GM18909 (cell line): ENCODE results near the gene BMP2K.
"Not testable (repeated sequence)": the region's sequence is repeated elsewhere in the genome, so short reads cannot be mapped to it uniquely, and the experiment has no call there.

ENCODE experiments used
- ATAC-seq: cut with Tn5 transposase; IDR thresholded peaks from one replicate; pipeline ENCODE4 v1.9.1; 2021; ENCODE audit warnings: mild to moderate bottlenecking; ENCODE audit not compliant: unreplicated experiment, poor library complexity

Gene BMP2K

GRCh38 chr4:78787392-78788006 lies 11.3 kb downstream of the BMP2K start:
- no peak for ATAC-seq

DNA sequence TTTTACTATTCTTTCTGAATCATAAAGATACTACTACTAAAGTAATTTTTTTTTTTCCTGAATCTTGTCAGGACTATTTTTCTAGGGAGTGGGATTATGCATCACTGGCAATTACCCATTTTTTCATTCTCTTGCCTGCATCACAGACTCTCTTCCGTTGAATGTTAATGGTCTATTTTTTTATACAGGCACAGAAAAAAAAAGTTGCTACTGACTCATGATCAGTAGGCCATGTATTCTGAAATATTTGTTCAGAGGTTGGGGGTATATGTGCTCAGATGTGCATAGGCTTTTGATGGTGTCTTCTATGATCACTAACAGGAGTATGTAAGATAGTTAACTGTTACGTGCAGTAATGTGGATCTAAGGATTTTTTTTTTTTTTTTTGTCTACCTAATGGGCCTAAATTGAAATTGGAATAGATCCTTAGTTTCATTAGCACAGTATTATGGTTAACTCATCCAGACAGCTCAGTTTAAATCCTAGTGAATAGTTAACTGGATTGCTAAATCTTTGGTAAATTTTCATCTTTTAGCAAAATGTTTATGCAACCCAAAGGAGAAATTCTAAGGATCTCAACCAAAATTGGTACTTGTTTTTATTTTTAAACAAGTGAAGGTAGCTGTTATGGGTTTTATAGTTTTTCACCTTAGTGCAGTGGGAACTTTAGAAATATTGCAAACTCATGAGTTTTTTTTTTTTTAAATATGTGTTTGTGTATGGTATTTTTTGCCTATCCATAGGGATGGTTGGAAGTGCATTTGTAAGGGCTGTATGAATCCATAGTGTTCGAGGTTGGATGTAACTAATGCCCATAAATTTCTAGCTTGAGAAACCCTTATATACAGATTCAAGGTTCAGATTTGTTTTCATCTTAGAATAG lies 12.1 kb downstream of the BMP2K start:
- ATAC-seq = no peak

GRCh38 chr4:78795594-78796416 lies 19.7 kb downstream of the BMP2K start:
- not testable (repeated sequence) for ATAC-seq

DNA sequence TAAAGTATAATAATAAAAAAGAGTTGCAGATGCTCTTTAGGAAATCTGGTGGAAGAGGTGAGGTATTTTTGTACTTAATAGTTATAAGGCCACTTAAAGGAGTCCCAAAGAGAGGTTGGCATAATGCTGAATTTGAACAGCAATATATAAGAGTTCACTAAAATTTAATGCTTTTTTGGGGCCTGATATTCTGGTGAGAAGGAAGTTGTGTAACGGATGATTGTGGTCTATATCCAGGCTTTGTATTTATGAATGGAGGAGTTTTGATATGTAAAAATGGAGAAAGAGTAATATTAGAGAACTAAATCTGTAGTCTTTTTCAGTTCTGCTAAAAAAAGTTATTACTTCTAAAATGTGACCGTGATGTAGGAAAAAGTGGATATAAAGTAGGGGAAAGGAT lies 20.4 kb downstream of the BMP2K start:
- ATAC-seq = no peak

- no peak for ATAC-seq
These were observed 21.7 kb downstream of the BMP2K start for GRCh38 chr4:78797777-78798284.

DNA sequence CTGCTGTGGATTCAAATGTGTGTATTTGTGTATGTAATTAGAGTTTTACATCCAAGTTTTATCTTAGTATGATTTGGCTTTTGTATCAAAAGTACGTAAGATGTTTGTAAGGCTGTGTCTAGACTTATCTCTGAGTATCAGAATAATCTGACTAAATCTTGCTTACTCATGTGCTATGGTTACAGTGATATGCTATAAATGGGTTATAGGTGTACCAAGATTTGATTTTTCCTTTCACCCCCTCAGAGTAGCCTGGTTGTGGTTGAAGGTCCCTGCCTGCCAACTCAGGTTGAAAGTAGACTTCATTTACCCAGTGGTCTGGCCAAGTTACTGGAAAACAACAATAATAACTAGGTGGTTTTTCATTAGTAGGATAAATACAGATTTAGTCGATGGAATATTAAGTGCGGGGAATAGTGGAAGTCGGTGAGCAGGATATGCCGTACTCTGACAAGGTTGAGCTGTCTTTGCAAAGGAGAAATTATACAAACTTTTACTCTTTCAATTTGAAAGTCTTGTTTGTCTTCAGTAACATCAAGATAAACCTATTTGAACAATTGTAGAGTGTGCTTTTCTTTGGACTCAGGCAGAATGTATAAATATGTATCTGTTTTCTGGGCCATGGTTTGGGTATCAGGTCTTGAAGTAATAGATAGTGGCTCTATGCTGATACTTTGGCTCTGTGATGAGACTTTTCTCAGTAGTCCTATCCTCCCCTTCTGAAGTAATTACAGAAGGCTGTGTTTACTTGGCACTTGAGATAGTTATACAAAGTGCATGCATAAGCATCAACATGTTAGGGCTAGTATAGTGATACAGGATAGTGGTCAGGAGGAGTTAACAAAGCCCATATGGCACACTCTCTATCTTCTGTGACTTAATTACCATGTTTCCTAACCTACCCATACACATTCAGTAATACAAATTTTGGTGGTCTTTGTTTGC lies 23.7 kb downstream of the BMP2K start:
- peak; percentile 48 for ATAC-seq

DNA sequence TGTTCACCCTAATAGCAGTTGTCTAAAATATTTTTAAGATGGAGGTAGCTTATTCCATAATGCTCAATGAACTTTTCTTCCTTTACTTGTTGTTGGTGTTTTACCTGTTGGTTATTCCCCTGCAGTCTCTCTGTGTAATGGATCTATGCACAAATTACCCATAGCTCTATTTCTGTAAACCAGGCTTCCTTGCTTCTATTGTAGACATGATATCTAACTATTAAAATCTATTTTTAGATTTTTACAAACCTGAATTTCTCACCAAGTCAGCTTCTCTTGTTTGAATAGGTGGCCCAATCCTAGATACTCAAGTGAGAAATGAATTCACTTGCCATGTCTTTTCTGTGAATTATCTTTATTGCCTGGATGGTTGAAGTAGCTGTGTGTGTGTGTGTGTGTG lies 24.8 kb downstream of the BMP2K start:
- no peak for ATAC-seq

DNA sequence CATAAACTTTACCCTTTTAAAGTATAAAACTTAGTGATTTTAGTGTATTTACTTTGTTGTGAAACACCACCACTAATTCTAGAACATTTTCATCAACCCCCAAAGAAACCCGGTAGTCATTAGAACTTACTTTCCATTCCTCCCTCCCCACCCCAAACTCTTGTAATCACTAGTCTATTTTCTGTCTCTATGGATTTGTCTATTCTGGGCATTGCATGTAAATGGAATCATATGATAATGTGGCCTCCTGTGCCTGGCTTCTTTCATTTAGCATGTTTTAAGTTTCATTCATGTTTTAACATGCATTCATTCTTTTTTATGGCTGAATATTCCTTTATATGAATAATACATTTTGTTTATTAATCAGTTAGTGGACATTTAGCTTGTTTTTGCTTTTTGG lies 27.8 kb downstream of the BMP2K start:
- no peak for ATAC-seq

DNA sequence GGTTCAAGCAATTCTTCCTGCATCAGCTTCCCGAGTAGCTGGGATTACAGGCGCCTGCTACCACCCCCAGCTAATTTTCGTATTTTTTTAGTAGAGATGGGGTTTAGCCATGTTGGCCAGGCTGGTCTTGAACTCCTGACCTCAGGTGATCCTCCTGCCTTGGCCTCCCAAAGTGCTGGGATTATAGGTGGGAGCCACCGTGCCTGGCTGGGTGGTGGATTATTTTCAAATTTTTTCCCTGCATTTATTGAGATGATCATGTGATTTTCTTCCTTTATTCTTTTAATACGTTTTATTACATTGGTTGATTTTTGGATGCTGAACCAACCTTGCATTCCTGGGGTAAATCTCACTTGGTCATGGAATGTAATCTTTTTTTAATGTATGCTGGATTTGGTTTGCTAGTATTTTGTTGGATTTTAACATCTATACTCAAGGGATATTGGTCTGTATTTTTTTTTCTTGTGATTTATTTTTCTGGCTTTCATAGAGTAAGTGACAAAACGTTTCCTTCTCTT lies 30.9 kb downstream of the BMP2K start:
- ATAC-seq = no peak

- ATAC-seq = no peak
These were observed 33.1 kb downstream of the BMP2K start for GRCh38 chr4:78809295-78809694.

DNA sequence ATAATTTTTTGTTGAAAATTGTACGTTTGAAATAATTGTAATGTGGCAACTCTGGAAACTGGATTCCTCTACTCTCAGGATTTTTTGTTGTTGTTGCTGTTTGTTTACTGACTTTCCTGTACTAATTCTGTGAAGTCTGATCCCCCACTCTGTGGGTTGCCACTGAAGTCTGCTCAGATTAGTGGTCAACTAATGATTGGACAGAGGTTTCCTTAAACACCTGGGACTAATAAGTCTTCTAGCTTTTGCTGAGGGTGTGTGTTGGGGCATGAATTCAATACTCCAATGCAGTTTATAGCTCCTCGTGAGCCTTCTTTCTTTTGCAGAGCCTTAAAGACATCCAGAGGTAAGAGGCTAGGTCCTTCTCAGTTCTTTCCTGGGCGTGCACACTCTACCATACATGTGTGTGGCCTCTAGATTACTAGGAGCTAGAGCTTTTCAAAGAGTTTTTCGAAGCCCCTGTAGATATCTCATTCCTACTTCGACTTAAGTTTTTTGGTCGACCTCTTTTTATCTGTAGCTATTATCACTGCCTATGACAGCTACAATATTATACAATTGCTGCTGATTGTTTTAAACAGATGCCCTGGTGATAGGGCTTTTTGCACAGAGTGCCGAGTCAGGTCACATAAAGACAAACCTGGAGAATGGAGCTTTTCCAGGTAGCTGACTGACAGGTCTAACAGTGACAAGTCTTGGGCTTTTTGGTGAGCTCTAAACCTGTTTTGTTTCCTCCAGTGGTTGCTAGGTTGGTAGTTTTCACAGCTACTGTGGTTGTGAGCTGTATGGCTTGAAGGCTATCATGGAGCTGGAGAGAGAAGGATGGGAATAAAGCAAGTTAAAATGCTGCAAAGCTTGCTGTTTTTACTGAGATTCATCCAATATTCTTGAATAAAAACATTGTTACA lies 34.0 kb downstream of the BMP2K start:
- ATAC-seq = peak; percentile 58

DNA sequence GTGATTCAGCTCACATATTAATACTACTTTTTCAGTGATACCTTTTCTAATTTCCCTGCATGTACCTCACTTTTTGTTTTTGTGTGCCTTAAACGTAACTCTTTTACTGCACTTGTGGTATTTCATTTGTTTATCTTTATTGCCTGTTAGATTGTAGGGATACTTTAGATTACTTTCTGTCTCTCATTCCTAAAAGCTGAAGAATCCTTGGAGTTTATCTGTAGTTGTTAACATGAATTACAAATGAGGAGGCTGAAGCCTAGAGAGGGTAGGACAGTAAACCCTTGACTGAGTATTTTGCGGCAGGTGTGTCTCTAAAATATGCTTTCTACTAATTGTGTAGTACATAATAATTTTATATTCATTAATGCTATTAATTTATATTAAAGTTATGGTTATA lies 34.9 kb downstream of the BMP2K start:
- ATAC-seq = no peak

GRCh38 chr4:78818530-78819079 lies 42.5 kb downstream of the BMP2K start:
- no peak for ATAC-seq

- no peak for ATAC-seq
These were observed 47.9 kb downstream of the BMP2K start for GRCh38 chr4:78824001-78824400.

DNA sequence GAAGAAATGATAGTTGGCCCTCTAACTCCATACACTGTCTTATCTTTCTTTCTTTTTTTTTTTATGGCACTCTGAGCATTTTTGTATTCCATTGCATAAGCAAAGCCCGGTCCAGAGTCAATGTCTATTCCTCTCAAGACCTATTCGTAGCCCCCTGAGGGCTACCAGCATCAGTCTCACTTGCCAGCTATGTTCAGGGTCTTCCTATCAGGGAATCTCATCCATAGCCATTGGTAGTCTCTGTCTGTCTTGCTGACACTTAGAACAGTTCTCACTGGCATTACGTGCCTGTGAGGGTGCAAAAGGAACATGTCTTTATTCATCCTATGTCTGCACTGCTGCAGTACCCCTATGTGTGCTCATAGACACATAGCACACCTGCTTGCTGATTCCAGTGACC lies 51.0 kb downstream of the BMP2K start:
- ATAC-seq = no peak

DNA sequence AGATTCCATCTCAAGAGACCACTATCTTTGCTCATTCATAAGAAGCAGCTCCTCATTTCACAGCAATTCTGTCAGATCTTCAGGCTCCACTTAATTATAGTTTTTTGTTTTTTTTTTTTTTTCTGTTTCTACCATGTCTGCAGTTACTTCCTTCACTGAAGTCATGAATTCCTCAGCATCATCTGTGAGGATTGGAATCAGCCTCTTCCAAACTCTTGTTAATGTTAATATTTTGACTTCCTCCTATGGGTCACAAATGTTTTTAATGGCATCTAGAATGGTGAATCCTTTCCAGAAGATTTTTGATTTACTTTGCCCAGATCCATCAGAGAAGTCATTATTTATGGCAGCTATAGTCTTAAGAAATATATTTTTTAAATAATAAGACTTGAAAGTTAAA lies 53.1 kb downstream of the BMP2K start:
- no peak for ATAC-seq

GRCh38 chr4:78839676-78840075 lies 63.5 kb downstream of the BMP2K start:
- ATAC-seq = not testable (repeated sequence)

- not testable (repeated sequence) for ATAC-seq
These were observed 64.1 kb downstream of the BMP2K start for GRCh38 chr4:78840286-78840685.
